GM18511 (cell line): Measurements from ENCODE around the gene FOXO6.

Experiments
- ATAC-seq: cut with Tn5 transposase; IDR thresholded peaks from one replicate; pipeline ENCODE4 v1.9.1; 2021; ENCODE audit warnings: mild to moderate bottlenecking, moderate library complexity; ENCODE audit not compliant: unreplicated experiment

Gene FOXO6

GRCh38 chr1:41397020-41397419, 35.8 kb downstream of the FOXO6 start:
- no peak for ATAC-seq

GRCh38 chr1:41397753-41398330, 36.6 kb downstream of the FOXO6 start:
- ATAC-seq, result no peak

- no peak for ATAC-seq
Measured at GRCh38 chr1:41399145-41399795, 38.0 kb downstream of the FOXO6 start.

- no peak for ATAC-seq
Measured at GRCh38 chr1:41400225-41400624, 39.0 kb downstream of the FOXO6 start.

- ATAC-seq, result no peak
Measured at GRCh38 chr1:41401899-41402298, 40.7 kb downstream of the FOXO6 start.

GRCh38 chr1:41404308-41404761, 43.1 kb downstream of the FOXO6 start:
- ATAC-seq, result no peak

GRCh38 chr1:41407664-41408252, 46.5 kb downstream of the FOXO6 start:
- no peak for ATAC-seq

- ATAC-seq, result no peak
Measured at GRCh38 chr1:41408691-41409090, 47.5 kb downstream of the FOXO6 start.

- no peak for ATAC-seq
Measured at GRCh38 chr1:41409825-41410224, 48.6 kb downstream of the FOXO6 start.

GRCh38 chr1:41410462-41410861, 49.2 kb downstream of the FOXO6 start:
- no peak for ATAC-seq

GRCh38 chr1:41411229-41411628, 50.0 kb downstream of the FOXO6 start:
- ATAC-seq, result no peak

- ATAC-seq, result no peak
Measured at GRCh38 chr1:41412748-41413147, 51.5 kb downstream of the FOXO6 start.

- no peak for ATAC-seq
Measured at GRCh38 chr1:41413748-41414281, 52.6 kb downstream of the FOXO6 start.

GRCh38 chr1:41414296-41414695, 53.1 kb downstream of the FOXO6 start:
- ATAC-seq, result no peak

- no peak for ATAC-seq
Measured at GRCh38 chr1:41414716-41415306, 53.6 kb downstream of the FOXO6 start.

- ATAC-seq, result no peak
Measured at GRCh38 chr1:41416081-41416480, 54.8 kb downstream of the FOXO6 start.

- no peak for ATAC-seq
Measured at GRCh38 chr1:41416552-41417334, 55.5 kb downstream of the FOXO6 start.

GRCh38 chr1:41417335-41417682, 56.1 kb downstream of the FOXO6 start:
- ATAC-seq, result no peak

GRCh38 chr1:41417746-41418145, 56.5 kb downstream of the FOXO6 start:
- ATAC-seq, result no peak

- ATAC-seq, result no peak
Measured at GRCh38 chr1:41418857-41419583, 57.8 kb downstream of the FOXO6 start.
